ENCODE data around the gene OLIG1.

Gene OLIG1

DNA sequence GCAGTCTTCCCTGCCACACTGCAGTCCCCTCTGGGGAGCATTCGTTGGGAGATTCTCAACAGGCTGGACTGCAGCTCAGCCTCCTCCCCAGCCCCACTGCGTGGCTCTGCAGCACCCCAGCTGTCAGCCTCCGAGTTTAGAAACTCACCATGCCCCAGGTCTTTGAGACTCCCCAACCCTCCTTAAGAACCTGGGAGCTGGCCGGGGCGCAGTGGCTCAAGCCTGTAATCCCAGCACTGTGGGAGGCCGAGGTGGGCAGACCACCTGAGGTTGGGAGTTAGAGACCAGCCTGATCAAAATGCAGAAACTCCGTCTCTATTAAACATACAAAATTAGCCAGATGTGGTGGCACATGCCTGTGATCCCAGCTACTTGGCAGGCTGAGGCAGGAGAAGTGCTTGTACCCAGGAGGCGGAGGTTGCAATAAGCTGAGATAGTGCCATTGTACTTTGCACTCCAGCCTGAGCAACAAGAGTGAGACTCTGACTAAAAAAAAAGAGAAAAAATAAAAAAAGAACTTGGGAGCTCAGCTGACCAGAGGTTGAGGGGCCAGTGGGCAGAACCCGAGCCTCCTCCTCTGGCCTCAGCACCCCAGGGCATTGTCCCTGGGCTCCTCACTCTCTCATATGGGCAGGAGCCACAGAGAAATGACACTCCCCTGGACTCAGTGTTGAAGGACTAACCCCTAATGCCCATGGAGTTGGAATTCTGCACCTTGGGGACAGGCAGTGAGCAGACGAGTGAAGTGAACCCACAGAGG lies 38.6 kb upstream of the OLIG1 start:
- Histone ChIP-seq H3K9me3 (ENCODE audit: control insufficient read depth, low read length) (no peaks in the 10 kb centered on the region), H3K4me3 (ENCODE audit: extremely low read depth, insufficient read depth, low read length, poor library complexity, severe bottlenecking) (no peak overlapping the region), H3K27ac (ENCODE audit: low read depth, low read length, severe bottlenecking) (no peak overlapping the region), H3K4me1 (ENCODE audit: control insufficient read depth, insufficient read depth, low read length, poor library complexity, severe bottlenecking) (no peaks in the 10 kb centered on the region), H3K36me3 (ENCODE audit: control insufficient read depth, insufficient read depth, low read length) (no peaks in the 10 kb centered on the region)
- WGBS, 2 experiments (ENCODE audit: insufficient coverage in 2 of 2) = 28 to 37% methylated on average over 5 to 7 of the region's 10 CpGs

DNA sequence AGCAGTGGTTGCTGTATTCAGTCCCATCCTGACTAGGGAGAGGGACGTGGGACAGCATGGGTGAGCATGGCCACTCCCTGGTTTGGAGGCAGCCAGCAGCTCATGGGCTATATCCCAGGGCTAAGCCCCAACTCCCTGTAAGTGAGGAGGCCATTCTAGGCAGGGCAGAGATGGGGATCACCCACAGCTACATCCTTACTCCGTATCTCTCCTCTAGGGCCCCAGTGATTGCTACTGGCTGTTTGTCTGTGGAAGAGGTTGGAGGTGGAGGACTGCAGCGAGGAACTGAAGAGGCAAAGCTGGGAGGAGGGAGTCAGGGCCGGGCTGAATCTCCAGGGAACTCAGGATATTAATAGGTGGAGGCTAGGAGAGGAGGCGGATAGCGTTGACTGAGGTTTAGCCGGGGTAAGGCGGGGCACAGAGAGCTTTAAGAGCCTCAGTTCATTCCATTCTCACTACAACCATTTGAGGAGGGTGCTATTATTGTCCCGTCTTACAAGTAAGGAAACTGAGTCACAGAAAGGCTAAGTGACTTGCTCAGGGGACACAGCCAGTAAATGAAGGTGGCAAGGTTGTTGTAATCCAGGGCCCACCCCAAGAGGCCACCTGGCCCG lies 37.4 kb upstream of the OLIG1 start:
- WGBS, 2 experiments (ENCODE audit: insufficient coverage in 2 of 2) = 22 to 37% methylated on average over 3 to 8 of the region's 10 CpGs
- Histone ChIP-seq H3K36me3 (ENCODE audit: control insufficient read depth, insufficient read depth, low read length) (no peaks in the 10 kb centered on the region), H3K4me3 (ENCODE audit: extremely low read depth, insufficient read depth, low read length, poor library complexity, severe bottlenecking) (no peak overlapping the region), H3K9me3 (ENCODE audit: control insufficient read depth, low read length) (no peaks in the 10 kb centered on the region), H3K27ac (ENCODE audit: low read depth, low read length, severe bottlenecking) (no peak overlapping the region), H3K4me1 (ENCODE audit: control insufficient read depth, insufficient read depth, low read length, poor library complexity, severe bottlenecking) (peaks cover 3% of the 10 kb centered on the region)

DNA sequence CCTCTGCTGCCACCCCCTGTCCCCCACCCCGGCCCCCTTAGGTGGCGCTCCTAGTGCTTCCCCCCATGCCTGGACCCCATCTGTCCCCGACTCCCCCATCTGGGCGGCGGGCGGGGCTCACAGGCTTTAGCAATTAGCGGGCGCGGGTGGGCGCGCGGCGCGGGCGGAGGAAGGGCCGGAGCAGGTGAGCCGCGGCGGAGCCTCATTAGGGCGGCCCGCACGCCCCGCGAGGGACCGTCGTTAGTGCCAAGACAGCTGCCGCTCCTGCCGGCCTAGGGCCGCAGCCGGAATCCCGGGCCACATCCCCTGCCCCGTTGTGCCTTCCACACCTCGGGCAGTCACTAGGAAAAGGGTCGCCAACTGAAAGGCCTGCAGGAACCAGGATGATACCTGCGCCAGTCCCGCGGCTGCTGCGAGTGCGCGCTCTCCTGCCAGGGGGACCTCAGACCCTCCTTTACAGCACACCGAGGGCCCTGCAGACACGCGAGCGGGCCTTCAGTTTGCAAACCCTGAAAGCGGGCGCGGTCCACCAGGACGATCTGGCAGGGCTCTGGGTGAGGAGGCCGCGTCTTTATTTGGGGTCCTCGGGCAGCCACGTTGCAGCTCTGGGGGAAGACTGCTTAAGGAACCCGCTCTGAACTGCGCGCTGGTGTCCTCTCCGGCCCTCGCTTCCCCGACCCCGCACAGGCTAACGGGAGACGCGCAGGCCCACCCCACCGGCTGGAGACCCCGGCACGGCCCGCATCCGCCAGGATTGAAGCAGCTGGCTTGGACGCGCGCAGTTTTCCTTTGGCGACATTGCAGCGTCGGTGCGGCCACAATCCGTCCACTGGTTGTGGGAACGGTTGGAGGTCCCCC lies 36.6 kb upstream of the OLIG1 start:
- Histone ChIP-seq H3K27ac (ENCODE audit: low read depth, low read length, severe bottlenecking) (no peak overlapping the region), H3K9me3 (ENCODE audit: control insufficient read depth, low read length) (no peaks in the 10 kb centered on the region), H3K4me1 (ENCODE audit: control insufficient read depth, insufficient read depth, low read length, poor library complexity, severe bottlenecking) (peaks cover 3% of the 10 kb centered on the region), H3K4me3 (ENCODE audit: extremely low read depth, insufficient read depth, low read length, poor library complexity, severe bottlenecking) (no peak overlapping the region), H3K36me3 (ENCODE audit: control insufficient read depth, insufficient read depth, low read length) (no peaks in the 10 kb centered on the region)
- WGBS, 2 experiments (ENCODE audit: insufficient coverage in 2 of 2) = 11% methylated on average over 62 to 71 of the region's 76 CpGs

DNA sequence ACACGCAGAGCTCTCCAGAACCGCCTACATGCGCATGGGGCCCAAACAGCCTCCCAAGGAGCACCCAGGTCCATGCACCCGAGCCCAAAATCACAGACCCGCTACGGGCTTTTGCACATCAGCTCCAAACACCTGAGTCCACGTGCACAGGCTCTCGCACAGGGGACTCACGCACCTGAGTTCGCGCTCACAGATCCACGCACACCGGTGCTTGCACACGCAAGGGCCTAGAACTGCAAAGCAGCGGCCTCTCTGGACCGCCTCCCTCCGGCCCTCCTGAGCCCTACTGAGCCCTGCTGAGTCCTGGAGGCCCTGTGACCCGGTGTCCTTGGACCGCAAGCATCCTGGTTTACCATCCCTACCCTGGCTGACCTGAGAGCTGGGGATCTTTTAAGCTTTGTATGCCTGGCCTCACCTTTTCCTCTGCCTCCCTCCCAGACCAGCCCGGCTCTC lies 36.0 kb upstream of the OLIG1 start:
- H3K27ac ChIP-seq (ENCODE audit: low read depth, low read length, severe bottlenecking) = no peak overlapping the region
- WGBS, 2 experiments (ENCODE audit: insufficient coverage in 2 of 2) = 60 to 68% methylated on average over 15 to 19 of the region's 20 CpGs
- H3K36me3 ChIP-seq (ENCODE audit: control insufficient read depth, insufficient read depth, low read length) = no peaks in the 10 kb centered on the region
- no peak overlapping the region for H3K4me3 ChIP-seq (ENCODE audit: extremely low read depth, insufficient read depth, low read length, poor library complexity, severe bottlenecking)
- H3K4me1 ChIP-seq (ENCODE audit: control insufficient read depth, insufficient read depth, low read length, poor library complexity, severe bottlenecking) = peaks cover 3% of the 10 kb centered on the region
- no peaks in the 10 kb centered on the region for H3K9me3 ChIP-seq (ENCODE audit: control insufficient read depth, low read length)

DNA sequence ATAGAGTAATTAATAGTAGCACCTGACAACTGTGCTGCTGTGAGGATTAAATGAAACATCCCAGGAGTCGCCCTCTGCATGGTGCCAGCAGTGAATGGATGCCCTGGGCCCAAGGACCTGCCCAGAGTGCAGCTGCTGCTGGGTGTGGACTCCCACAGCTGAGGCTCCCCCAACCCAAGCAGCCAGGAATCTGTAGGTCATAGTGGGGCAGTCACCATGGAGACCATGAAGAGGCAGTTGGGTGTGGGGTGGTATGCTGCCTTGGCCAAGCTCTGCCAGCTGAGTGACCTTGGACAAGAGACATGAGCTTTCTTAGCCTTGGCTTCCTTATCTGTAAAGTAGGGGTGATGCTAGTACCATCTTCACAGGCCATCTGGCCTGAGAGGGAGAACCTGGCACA lies 34.8 kb upstream of the OLIG1 start:
- Histone ChIP-seq H3K4me3 (ENCODE audit: extremely low read depth, insufficient read depth, low read length, poor library complexity, severe bottlenecking) (no peak overlapping the region), H3K4me1 (ENCODE audit: control insufficient read depth, insufficient read depth, low read length, poor library complexity, severe bottlenecking) (peaks cover 3% of the 10 kb centered on the region), H3K9me3 (ENCODE audit: control insufficient read depth, low read length) (no peaks in the 10 kb centered on the region), H3K36me3 (ENCODE audit: control insufficient read depth, insufficient read depth, low read length) (no peaks in the 10 kb centered on the region), H3K27ac (ENCODE audit: low read depth, low read length, severe bottlenecking) (no peak overlapping the region)
- 60 to 80% methylated on average over 1 of the region's 1 CpG for WGBS, 2 experiments (ENCODE audit: insufficient coverage in 2 of 2)

DNA sequence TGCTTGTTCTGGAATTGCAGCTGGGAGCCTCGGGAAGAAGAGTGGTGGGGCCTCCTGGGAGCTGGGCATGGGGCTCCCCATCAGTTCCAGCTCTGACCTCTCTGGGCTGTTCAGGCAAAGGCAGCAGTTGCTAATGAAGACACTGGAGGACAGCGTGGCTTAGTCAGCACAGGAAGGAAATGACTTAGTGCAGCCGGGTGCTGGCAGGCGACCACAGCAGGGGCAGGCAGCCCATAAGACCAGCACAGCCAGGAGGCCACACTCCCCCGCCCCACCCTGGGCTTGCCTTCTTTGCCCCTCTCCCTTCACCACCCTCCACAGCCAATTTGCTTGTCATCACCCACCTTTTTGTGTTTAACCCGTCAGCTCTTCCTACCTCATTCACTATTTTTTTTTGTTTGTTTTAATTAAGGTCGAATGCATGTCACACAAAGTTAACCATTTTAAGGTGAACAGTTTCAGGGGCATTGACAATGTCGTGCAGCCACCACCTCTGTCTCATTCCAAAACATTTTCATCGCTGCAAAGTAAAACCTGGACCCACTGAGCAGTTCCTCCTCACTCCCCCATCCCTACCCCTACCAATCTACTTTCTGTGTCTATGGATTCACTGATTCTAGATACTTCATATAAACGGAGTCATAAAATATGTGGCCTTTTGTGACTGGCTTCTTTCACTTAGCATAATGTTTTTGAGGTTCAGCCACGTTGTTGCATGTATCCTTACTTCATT lies 33.3 kb upstream of the OLIG1 start:
- no peak overlapping the region for H3K4me3 ChIP-seq (ENCODE audit: extremely low read depth, insufficient read depth, low read length, poor library complexity, severe bottlenecking)
- peaks cover 3% of the 10 kb centered on the region for H3K4me1 ChIP-seq (ENCODE audit: control insufficient read depth, insufficient read depth, low read length, poor library complexity, severe bottlenecking)
- H3K27ac ChIP-seq (ENCODE audit: low read depth, low read length, severe bottlenecking) = no peak overlapping the region
- WGBS, 2 experiments (ENCODE audit: insufficient coverage in 2 of 2) = 15 to 38% methylated on average over 6 to 8 of the region's 11 CpGs
- no peaks in the 10 kb centered on the region for H3K9me3 ChIP-seq (ENCODE audit: control insufficient read depth, low read length)
- H3K36me3 ChIP-seq (ENCODE audit: control insufficient read depth, insufficient read depth, low read length) = no peaks in the 10 kb centered on the region

DNA sequence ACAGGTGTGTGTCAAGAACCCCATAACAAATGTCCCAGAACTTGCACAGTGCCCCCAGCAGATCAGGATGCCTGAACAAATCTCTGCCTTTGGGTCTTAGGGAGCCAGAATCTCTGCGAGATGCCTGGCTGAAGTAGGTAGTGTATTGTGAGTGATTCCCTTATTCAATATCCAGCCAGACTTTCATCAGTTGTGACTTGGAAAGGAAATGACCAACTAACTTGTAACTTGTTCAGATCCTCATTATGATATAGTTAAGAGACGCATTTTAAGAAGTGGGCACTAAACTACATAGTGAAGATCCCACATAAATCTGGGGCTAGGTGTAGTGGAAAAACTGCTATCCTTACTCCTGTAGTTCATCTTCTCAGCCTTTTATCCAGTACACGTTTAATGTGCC lies 32.4 kb upstream of the OLIG1 start:
- 67 to 71% methylated on average over 1 of the region's 3 CpGs for WGBS, 2 experiments (ENCODE audit: insufficient coverage in 2 of 2)
- no peaks in the 10 kb centered on the region for H3K36me3 ChIP-seq (ENCODE audit: control insufficient read depth, insufficient read depth, low read length)
- H3K27ac ChIP-seq (ENCODE audit: low read depth, low read length, severe bottlenecking) = no peak overlapping the region

DNA sequence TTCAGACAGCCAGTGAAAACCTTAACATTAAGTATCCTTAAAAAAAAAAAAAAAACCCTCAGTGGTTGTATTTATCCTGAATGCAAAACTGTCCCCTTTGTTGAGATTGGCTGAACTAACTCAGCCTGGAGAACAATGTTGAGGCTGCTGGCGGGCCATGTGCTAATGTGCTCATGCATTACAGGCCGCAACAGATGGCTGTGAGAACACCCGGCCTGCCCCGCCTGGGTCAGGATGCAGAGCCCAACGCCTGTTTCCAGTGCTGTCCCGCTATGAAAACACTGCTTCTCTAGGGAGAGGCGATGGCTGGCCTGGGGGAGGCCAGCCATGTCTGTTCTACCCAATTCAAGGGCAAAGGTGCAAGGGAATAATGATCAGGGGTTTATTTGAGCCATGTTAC lies 30.4 kb upstream of the OLIG1 start:
- Histone ChIP-seq H3K4me3 (ENCODE audit: extremely low read depth, insufficient read depth, low read length, poor library complexity, severe bottlenecking) (no peak overlapping the region), H3K36me3 (ENCODE audit: control insufficient read depth, insufficient read depth, low read length) (no peaks in the 10 kb centered on the region), H3K9me3 (ENCODE audit: control insufficient read depth, low read length) (no peaks in the 10 kb centered on the region), H3K4me1 (ENCODE audit: control insufficient read depth, insufficient read depth, low read length, poor library complexity, severe bottlenecking) (peaks cover 3% of the 10 kb centered on the region), H3K27ac (ENCODE audit: low read depth, low read length, severe bottlenecking) (no peak overlapping the region)
- WGBS, 2 experiments (ENCODE audit: insufficient coverage in 2 of 2) = 65 to 69% methylated on average over 7 of the region's 7 CpGs

More for the DNA sequence above, 32.4 kb upstream of the OLIG1 start:
- no peak overlapping the region for H3K4me3 ChIP-seq (ENCODE audit: extremely low read depth, insufficient read depth, low read length, poor library complexity, severe bottlenecking)
- H3K4me1 ChIP-seq (ENCODE audit: control insufficient read depth, insufficient read depth, low read length, poor library complexity, severe bottlenecking) = peaks cover 3% of the 10 kb centered on the region
- H3K9me3 ChIP-seq (ENCODE audit: control insufficient read depth, low read length) = no peaks in the 10 kb centered on the region

DNA sequence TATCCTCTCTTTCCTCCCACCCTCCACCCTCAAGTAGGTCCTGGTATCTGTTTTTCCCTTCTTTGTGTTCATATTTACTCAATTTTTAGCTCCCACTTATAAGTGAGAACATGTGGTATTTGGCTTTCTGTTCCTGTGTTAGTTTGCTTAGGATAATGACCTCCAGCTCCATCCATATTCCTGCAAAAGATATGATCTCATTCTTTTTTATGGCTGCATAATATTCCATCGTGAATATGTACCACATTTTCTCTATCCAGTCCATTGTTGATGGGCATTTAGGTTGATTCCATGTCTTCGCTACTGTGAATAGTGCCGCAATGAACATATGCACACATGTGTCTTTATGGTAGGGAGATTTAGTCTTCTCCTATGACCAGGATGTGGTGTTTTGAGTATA lies 29.7 kb upstream of the OLIG1 start:
- WGBS, 2 experiments (ENCODE audit: insufficient coverage in 2 of 2) = 100% methylated on average over 1 of the region's 3 CpGs
- H3K36me3 ChIP-seq (ENCODE audit: control insufficient read depth, insufficient read depth, low read length) = no peaks in the 10 kb centered on the region
- H3K4me3 ChIP-seq (ENCODE audit: extremely low read depth, insufficient read depth, low read length, poor library complexity, severe bottlenecking) = no peak overlapping the region
- H3K9me3 ChIP-seq (ENCODE audit: control insufficient read depth, low read length) = no peaks in the 10 kb centered on the region
- H3K4me1 ChIP-seq (ENCODE audit: control insufficient read depth, insufficient read depth, low read length, poor library complexity, severe bottlenecking) = peaks cover 3% of the 10 kb centered on the region
- no peak overlapping the region for H3K27ac ChIP-seq (ENCODE audit: low read depth, low read length, severe bottlenecking)

DNA sequence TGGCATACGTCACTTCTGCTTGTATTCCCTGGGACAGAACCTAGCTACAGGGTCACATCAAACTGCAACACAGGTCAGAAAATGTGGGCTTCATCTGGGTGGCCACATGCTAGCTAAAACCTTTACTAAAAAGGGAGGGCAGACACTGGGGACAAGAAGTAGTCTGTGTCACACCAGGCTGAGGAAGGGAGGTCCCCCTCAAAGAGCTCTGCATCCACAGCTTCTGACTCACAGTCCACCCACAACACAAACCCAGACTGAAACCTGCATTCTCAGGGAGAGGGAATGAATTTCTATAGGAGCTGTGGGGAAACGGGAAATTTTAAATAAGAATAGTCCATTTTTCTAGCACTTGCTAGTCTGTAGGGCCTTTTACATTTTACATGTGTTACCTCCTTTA lies 28.0 kb upstream of the OLIG1 start:
- 100% methylated on average over 1 of the region's 2 CpGs for WGBS, 2 experiments (ENCODE audit: insufficient coverage in 2 of 2)
- Histone ChIP-seq H3K27ac (ENCODE audit: low read depth, low read length, severe bottlenecking) (no peak overlapping the region), H3K4me3 (ENCODE audit: extremely low read depth, insufficient read depth, low read length, poor library complexity, severe bottlenecking) (no peak overlapping the region), H3K36me3 (ENCODE audit: control insufficient read depth, insufficient read depth, low read length) (no peaks in the 10 kb centered on the region), H3K4me1 (ENCODE audit: control insufficient read depth, insufficient read depth, low read length, poor library complexity, severe bottlenecking) (peaks cover 3% of the 10 kb centered on the region), H3K9me3 (ENCODE audit: control insufficient read depth, low read length) (no peaks in the 10 kb centered on the region)
